HFF-Myc (cell line): ENCODE results near the gene KRTAP5-4.
A peak's percentile ranks its signal among the peaks of the same experiment; 100 is the strongest.

Source experiments
- DNase-seq: peaks from one replicate; pipeline ENCODE4 v3.0.0-alpha.2; 2011; ENCODE audit warnings: low read depth; ENCODE audit errors: extremely low read depth
- H3K4me3 ChIP-seq: replicated peaks from 2 replicates; pipeline ENCODE4 v1.5.1; 2011; ENCODE audit warnings: low read depth, mild to moderate bottlenecking, control low read depth, low read length
- CTCF ChIP-seq: IDR thresholded peaks from 2 replicates; pipeline ENCODE4 v1.5.1; 2012; ENCODE audit warnings: mild to moderate bottlenecking, low read depth, low read length, control low read depth; ENCODE audit errors: missing control alignments

The KRTAP5-4 gene

GRCh38 chr11:1645357-1645821, 23.5 kb upstream of the KRTAP5-4 start:
- DNase-seq = no peak
- no peak for TF ChIP-seq CTCF

GRCh38 chr11:1644601-1645356, 22.8 kb upstream of the KRTAP5-4 start:
- DNase-seq = no peak

More at GRCh38 chr11:1645357-1645821, 23.5 kb upstream of the KRTAP5-4 start:
- no peak overlapping the region for H3K4me3 ChIP-seq

GRCh38 chr11:1643146-1643690, 21.3 kb upstream of the KRTAP5-4 start:
- H3K4me3 ChIP-seq = no peak overlapping the region
- no peak for TF ChIP-seq CTCF
- DNase-seq = no peak

More at GRCh38 chr11:1644601-1645356, 22.8 kb upstream of the KRTAP5-4 start:
- no peak overlapping the region for H3K4me3 ChIP-seq
- TF ChIP-seq CTCF = no peak

- H3K4me3 ChIP-seq = no peak overlapping the region
- no peak for DNase-seq
- no peak for TF ChIP-seq CTCF
Observed at GRCh38 chr11:1642288-1643145, 20.6 kb upstream of the KRTAP5-4 start.

GRCh38 chr11:1641096-1641495, 19.2 kb upstream of the KRTAP5-4 start:
- no peak for TF ChIP-seq CTCF
- no peak for DNase-seq
- H3K4me3 ChIP-seq = no peak overlapping the region

GRCh38 chr11:1640076-1640946, 18.4 kb upstream of the KRTAP5-4 start:
- TF ChIP-seq CTCF = peak; percentile 95
- no peak overlapping the region for H3K4me3 ChIP-seq
- DNase-seq = no peak
